RWPE2 (cell line): ENCODE results near the gene ABCC4.

Experiments
- ATAC-seq: fragments of 200-7000 bp; cut with Tn5 transposase; 3 replicates; pipeline ENCODE4 v1.9.1; 2021; ENCODE audit warnings: low read depth
- DNase-seq: peaks from one replicate; pipeline ENCODE4 v3.0.0-alpha.2; 2020; ENCODE audit warnings: low spot score
- H3K27ac ChIP-seq: fragments of 450-650 bp; 2 replicates; pipeline ENCODE4 v1.5.1; 2017; ENCODE audit warnings: mild to moderate bottlenecking; ENCODE audit not compliant: poor library complexity, severe bottlenecking
- H3K27me3 ChIP-seq: fragments of 250-450 bp; sonication (Bioruptor Pico); 2 replicates; pipeline ENCODE4 v1.5.1; 2021; ENCODE audit warnings: mild to moderate bottlenecking, moderate library complexity; ENCODE audit not compliant: insufficient read depth, poor library complexity, severe bottlenecking
- H3K36me3 ChIP-seq: fragments of 250-450 bp; sonication (Bioruptor Pico); 2 replicates; pipeline ENCODE4 v1.5.1; 2020; ENCODE audit warnings: low read depth, mild to moderate bottlenecking, moderate library complexity
- H3K4me1 ChIP-seq: fragments of 250-450 bp; sonication (Bioruptor Pico); 2 replicates; pipeline ENCODE4 v1.5.1; 2021; ENCODE audit warnings: mild to moderate bottlenecking, moderate library complexity; ENCODE audit not compliant: insufficient read depth, poor library complexity, severe bottlenecking
- H3K4me3 ChIP-seq: fragments of 250-450 bp; sonication (Bioruptor Pico); 2 replicates; pipeline ENCODE4 v1.5.1; 2021; ENCODE audit warnings: mild to moderate bottlenecking, moderate library complexity; ENCODE audit not compliant: severe bottlenecking
- H3K9me3 ChIP-seq: fragments of 250-450 bp; sonication (Bioruptor Pico); 2 replicates; pipeline ENCODE4 v1.5.1; 2021; ENCODE audit warnings: mild to moderate bottlenecking, moderate library complexity; ENCODE audit not compliant: severe bottlenecking
- CTCF ChIP-seq: fragments of 450-650 bp; IDR thresholded peaks from one replicate; pipeline ENCODE4 v1.5.1; 2017; ENCODE audit warnings: mild to moderate bottlenecking, moderate library complexity; ENCODE audit not compliant: poor library complexity, severe bottlenecking

The ABCC4 gene

DNA sequence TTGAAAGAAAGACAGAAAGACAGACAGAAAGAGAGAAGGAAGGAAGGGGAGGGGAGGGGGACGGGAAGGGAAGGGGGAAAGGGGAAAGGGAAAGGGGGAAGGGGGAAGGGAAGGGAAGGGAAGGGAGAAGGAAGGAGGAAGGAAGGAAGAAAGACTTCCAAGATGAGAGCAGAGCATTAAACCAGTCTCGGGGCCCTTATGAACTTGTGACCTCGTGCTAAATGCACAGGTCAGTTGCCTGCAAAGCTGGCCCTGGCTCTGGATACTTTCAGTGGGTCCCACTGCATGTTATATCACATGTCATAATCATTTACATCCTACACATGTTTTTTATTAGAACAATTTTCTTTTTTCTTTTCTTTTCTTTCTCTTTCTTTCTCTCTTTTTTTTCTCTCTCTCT lies 24.2 kb upstream of the ABCC4 start:
- Histone ChIP-seq H3K4me3 (no peak overlapping the region), H3K27me3 (no peaks in the 10 kb centered on the region), H3K27ac (no peak overlapping the region), H3K4me1 (no peaks in the 10 kb centered on the region), H3K9me3 (no peaks in the 10 kb centered on the region), H3K36me3 (no peaks in the 10 kb centered on the region)
- no peak for TF ChIP-seq CTCF
- ATAC-seq (no peak), DNase-seq (no peak)

DNA sequence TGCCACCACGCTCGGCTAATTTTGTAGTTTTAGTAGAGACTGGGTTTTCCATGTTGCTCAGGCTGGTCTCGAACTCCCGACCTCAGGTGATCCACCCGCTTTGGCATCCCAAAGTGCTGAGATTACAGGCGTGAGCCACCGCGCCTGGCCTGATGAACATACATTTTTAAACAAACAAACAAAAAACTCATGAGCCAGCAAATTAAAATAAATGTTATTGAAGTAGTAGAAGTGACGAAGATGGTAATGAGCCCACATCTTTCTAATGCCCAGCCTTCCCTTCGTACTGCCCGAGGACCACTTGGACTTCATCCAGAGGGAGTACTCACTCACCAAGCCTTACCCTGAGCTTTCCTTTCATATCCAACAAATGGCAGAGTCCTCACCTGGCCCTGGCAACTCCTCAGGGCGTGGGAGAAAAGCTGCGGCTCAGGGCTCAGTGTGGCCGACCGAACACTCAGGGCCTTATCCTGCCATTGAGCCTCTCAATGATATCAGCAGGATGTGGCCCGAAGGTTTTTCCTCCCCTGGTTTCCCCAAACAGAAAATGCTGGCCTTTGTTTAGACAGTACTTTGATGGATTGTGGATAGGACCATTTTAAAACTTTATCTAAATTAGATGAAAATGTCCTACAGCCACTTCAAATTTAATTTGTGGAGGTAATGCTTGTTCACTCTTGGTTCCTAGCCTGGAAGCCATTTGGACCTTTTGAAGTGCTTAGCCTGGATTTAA lies 22.8 kb upstream of the ABCC4 start:
- no peak for TF ChIP-seq CTCF
- ATAC-seq = no peak
- H3K4me1 ChIP-seq = no peaks in the 10 kb centered on the region

GRCh38 chr13:95319551-95320274 lies 18.5 kb upstream of the ABCC4 start:
- H3K27ac ChIP-seq = no peak overlapping the region
- ATAC-seq = no peak
- H3K4me3 ChIP-seq = no peak overlapping the region
- H3K27me3 ChIP-seq = no peaks in the 10 kb centered on the region
- no peak for TF ChIP-seq CTCF
- H3K36me3 ChIP-seq = no peaks in the 10 kb centered on the region
- DNase-seq = no peak
- peaks cover 2% of the 10 kb centered on the region for H3K4me1 ChIP-seq
- H3K9me3 ChIP-seq = no peaks in the 10 kb centered on the region

More for the DNA sequence above, 22.8 kb upstream of the ABCC4 start:
- Histone ChIP-seq H3K4me3 (no peak overlapping the region), H3K27me3 (no peaks in the 10 kb centered on the region), H3K36me3 (no peaks in the 10 kb centered on the region), H3K27ac (no peak overlapping the region), H3K9me3 (no peaks in the 10 kb centered on the region)
- no peak for DNase-seq

DNA sequence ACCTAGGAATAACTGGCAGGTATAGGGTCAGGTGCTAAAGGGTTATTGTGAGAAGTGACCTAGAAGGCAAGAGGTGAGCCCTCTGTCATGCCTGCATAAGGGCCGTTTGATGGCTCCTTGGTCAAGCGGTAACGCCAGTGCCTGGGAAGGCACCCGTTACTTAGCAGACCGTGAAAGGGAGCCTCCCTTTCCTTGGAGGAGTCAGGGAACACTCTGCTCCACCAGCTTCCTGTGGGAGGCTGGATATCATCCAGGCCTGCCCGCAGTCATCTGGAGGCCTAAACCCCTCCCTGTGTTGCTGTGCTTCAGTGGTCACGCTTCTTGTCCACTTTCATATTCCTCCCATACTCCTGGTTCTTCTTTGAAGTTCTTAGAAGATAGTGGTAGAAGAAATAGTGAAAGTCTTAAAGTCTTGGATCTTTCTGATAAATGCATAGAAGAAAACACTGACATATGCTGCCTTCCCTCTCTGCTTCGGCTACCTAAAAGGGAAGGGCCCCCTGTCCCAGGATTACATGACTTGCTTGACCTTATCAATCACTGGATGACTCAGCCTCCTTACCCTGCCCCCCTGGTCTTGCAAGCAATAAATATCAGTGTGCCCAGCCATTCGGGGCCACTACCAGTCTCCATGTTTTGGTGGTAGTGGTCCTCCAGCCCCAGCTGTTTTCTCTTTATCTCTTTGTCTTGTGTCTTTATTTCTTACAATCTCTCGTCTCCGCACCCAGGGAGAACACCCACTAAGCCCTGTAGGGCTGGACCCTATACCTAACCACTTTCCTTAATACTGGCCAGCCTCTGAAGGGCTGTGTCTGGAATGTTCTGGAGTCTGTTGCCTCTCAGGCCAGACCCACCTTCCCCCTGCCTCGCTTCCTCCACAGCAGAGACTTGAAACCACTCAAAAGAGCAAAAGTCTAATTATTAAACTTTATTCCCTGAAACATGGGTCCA lies 16.1 kb upstream of the ABCC4 start:
- H3K4me3 ChIP-seq = no peak overlapping the region
- H3K27ac ChIP-seq = no peak overlapping the region
- no peak for DNase-seq
- ATAC-seq = no peak
- no peaks in the 10 kb centered on the region for H3K27me3 ChIP-seq
- no peaks in the 10 kb centered on the region for H3K9me3 ChIP-seq
- TF ChIP-seq CTCF = no peak
- no peaks in the 10 kb centered on the region for H3K36me3 ChIP-seq
- H3K4me1 ChIP-seq = peaks cover 7% of the 10 kb centered on the region
